Esophagus muscularis mucosa (tissue), 4 donors: ENCODE results near the gene TERB2. TPM values are rescaled to one million over a fixed set of nuclear protein-coding genes. Genes with fewer than 3 reads are reported as not detected.
"Not testable (repeated sequence)": the region's sequence is repeated elsewhere in the genome, so short reads cannot be mapped to it uniquely, and the experiment has no call there.

Source experiments
- DNase-seq: peaks from one replicate; pipeline ENCODE4 v3.0.0-alpha.2; 2017; ENCODE audit errors: extremely low spot score
- H3K27ac ChIP-seq, 4 donors: fragments of 200-600 bp; sonication (generic); replicated peaks in 1 of 4; 1 replicate in 3 of 4; 2 replicates in 1 of 4; pipeline ENCODE4 v1.5.1; 2016 to 2019; ENCODE audit warnings: mild to moderate bottlenecking in 1 of 4
- H3K27me3 ChIP-seq, 4 donors: fragments of 200-600 bp; sonication (generic); one replicate each; pipeline versions ENCODE4 v1.5.1 to v1.6.0; 2016 to 2019
- H3K36me3 ChIP-seq, 4 donors: fragments of 200-600 bp; sonication (generic); one replicate each; pipeline ENCODE4 v1.5.1; 2016 to 2019
- H3K4me1 ChIP-seq, 4 donors: fragments of 200-600 bp; sonication (generic); one replicate each; pipeline ENCODE4 v1.5.1; 2016 to 2019
- H3K4me3 ChIP-seq, 4 donors: fragments of 200-600 bp; sonication (generic); 1 replicate in 2 of 4; 2 replicates in 2 of 4; pipeline ENCODE4 v1.5.1; 2016 to 2019; ENCODE audit warnings: mild to moderate bottlenecking in 4 of 4, moderate library complexity in 1 of 4
- H3K9me3 ChIP-seq, 4 donors: fragments of 200-600 bp; sonication (generic); 1 replicate in 3 of 4; 2 replicates in 1 of 4; pipeline ENCODE4 v1.5.1; 2016 to 2019
- EP300 ChIP-seq: sonication (generic); formaldehyde crosslinking; IDR thresholded peaks from one replicate; pipeline ENCODE4 v1.6.1; 2017; ENCODE audit warnings: antibody characterized with exemption
- POLR2A ChIP-seq: fragments of 450-650 bp; IDR thresholded peaks from one replicate; pipeline ENCODE4 v1.6.1; 2017; ENCODE audit warnings: antibody characterized with exemption, moderate library complexity, mild to moderate bottlenecking, low read depth
- POLR2AphosphoS5 ChIP-seq, 2 donors: sonication (generic); formaldehyde crosslinking; IDR thresholded peaks; one replicate each; pipeline ENCODE4 v1.6.1; 2017; ENCODE audit warnings: antibody characterized with exemption in 2 of 2
- WGBS: methylation state at CpG from one replicate; pipeline ENCODE4 v1.1.5; 2018; 5-methylcytosine and 5-hydroxymethylcytosine counted together
- intact Hi-C: fragments of 100-400 bp; cut with DNase I; formaldehyde crosslinking; loops from one replicate; pipeline ENCODE4 v1.15.1; 2023
- total RNA-seq, 4 donors: library from RNA; depleted of rRNA; stranded (reverse); fragments of >200 nt; gene quantifications; one replicate each; pipeline versions ENCODE4 v1.1.0 to v1.2.1, GENCODE V29; 2016
- TF ChIP-seq, protein P1 (sequence below), 3 experiments: fragments of 200-600 bp in 2 of 3; fragments of 450-650 bp in 1 of 3; sonication (generic) in 2 of 3; IDR thresholded peaks; one replicate each; pipeline ENCODE4 v1.5.1; 2017 to 2019; ENCODE audit warnings: antibody characterized with exemption in 3 of 3, mild to moderate bottlenecking in 2 of 3, moderate library complexity in 1 of 3

The TERB2 gene
- total RNA-seq, 4 donors from 2014 or later = not detected

DNA sequence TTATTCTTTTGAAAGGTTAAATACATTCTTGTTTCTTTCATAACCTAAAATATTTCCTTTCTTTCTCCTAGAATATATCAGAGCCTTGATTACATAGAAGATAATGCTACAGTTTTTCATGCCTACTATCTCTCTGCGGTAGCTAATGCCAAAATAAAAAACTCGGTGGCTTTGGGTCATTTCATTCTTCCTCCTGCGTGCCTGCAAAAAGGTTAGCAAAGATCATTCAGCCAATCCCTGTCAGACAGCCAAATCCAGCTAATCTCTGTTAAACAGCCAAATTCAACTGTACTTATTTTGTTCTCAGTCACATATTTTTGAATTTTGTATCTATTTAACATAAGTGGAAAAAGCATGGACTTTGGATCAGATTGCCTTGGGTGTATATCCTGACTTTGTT lies 1.8 kb downstream of the TERB2 start:
- WGBS = 50% methylated on average over 3 of the region's 3 CpGs
- intact Hi-C loops, DNase-seq: not testable (repeated sequence)

DNA sequence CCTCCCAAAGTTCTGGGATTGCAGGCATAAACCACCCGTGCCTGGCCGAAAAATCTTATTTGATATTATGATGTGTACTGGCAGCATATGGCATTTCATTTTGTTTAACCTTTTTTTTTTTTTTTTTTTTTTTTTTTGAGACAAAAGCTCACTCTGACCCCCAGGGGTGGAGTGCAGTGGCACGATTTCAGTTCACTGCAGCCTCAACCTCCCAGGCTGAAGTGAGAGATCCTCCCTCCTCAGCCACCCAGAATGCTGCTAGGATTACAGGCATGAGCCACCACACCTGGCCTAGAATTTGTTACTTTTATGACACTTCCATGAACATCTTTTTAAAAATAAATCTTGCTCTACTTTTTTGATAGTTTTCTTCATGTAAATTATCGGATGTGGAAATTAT lies 12.0 kb downstream of the TERB2 start:
- intact Hi-C loops = loop anchor here (5.0 kb wide), 1 partner anchor 69 kb away; no protein-coding TSS in a partner anchor
- WGBS = 74% methylated on average over 4 of the region's 4 CpGs
- H3K27ac ChIP-seq = no peak overlapping the region
- H3K27me3 ChIP-seq = no peaks in the 10 kb centered on the region
- H3K9me3 ChIP-seq = no peaks in the 10 kb centered on the region
- TF ChIP-seq POLR2AphosphoS5 (IDR thresholded peaks at IDR 0.05) (no peak), EP300 (no peak), POLR2A (no peak)
- TF ChIP-seq, protein P1, sequence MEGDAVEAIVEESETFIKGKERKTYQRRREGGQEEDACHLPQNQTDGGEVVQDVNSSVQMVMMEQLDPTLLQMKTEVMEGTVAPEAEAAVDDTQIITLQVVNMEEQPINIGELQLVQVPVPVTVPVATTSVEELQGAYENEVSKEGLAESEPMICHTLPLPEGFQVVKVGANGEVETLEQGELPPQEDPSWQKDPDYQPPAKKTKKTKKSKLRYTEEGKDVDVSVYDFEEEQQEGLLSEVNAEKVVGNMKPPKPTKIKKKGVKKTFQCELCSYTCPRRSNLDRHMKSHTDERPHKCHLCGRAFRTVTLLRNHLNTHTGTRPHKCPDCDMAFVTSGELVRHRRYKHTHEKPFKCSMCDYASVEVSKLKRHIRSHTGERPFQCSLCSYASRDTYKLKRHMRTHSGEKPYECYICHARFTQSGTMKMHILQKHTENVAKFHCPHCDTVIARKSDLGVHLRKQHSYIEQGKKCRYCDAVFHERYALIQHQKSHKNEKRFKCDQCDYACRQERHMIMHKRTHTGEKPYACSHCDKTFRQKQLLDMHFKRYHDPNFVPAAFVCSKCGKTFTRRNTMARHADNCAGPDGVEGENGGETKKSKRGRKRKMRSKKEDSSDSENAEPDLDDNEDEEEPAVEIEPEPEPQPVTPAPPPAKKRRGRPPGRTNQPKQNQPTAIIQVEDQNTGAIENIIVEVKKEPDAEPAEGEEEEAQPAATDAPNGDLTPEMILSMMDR (IDR thresholded peaks at IDR 0.05) = no peak
- H3K36me3 ChIP-seq = no peaks in the 10 kb centered on the region
- H3K4me3 ChIP-seq = no peak overlapping the region
- no peaks in the 10 kb centered on the region for H3K4me1 ChIP-seq
- no peak for DNase-seq

More for the DNA sequence above, 1.8 kb downstream of the TERB2 start:
- H3K4me3 ChIP-seq, H3K4me1 ChIP-seq, H3K36me3 ChIP-seq, H3K27me3 ChIP-seq, H3K27ac ChIP-seq, H3K9me3 ChIP-seq: not testable (repeated sequence)

DNA sequence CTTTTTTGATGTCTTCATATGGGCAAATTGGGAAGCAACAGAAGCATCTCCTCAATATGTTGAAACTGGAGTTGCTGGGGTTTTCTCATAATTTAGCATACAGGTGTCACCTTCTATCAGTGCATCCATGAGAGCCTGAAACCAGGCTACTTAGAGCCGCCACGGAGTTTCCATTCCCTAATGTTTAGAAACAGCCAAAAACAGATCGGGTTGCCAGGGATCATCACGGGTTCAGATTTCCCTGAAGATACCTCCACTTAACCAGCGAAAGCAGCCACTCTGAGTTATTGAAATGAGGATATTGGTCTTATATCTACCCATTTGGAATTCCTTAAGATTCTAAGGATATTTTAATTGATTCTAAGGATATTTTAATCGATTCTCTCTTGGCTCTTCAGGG lies 14.5 kb downstream of the TERB2 start:
- intact Hi-C loops = no loop called here
- no peak for TF ChIP-seq POLR2A
- WGBS = 61% methylated on average over 6 of the region's 6 CpGs

DNA sequence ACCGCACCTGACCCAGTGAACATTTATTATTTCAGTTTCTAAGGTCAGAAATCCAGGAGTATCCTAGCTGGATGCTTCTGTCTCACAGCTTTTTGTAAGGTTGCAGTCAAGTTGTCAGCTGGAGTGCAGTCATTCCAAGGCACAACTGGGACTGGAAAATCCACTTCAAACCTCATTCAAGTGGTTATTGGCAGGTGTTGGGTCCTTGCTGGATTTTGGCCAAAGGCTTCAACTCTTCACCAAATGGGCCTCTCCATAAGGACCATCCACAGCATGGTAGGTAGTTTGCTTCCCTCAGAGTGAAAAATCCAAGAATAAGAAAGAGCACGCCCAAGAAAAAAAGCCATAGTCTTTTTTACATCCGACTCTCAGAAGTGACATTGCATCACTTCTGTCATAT lies 19.7 kb downstream of the TERB2 start:
- H3K27me3 ChIP-seq, H3K27ac ChIP-seq, intact Hi-C loops, H3K9me3 ChIP-seq, H3K4me1 ChIP-seq, H3K4me3 ChIP-seq, H3K36me3 ChIP-seq, DNase-seq: not testable (repeated sequence)
- 91% methylated on average over 3 of the region's 3 CpGs for WGBS

More for the DNA sequence above, 14.5 kb downstream of the TERB2 start:
- H3K27ac ChIP-seq = no peak overlapping the region
- H3K4me1 ChIP-seq = no peaks in the 10 kb centered on the region
- no peaks in the 10 kb centered on the region for H3K27me3 ChIP-seq
- no peak for DNase-seq
- H3K36me3 ChIP-seq = no peaks in the 10 kb centered on the region
- H3K9me3 ChIP-seq = no peaks in the 10 kb centered on the region
- H3K4me3 ChIP-seq = no peak overlapping the region

DNA sequence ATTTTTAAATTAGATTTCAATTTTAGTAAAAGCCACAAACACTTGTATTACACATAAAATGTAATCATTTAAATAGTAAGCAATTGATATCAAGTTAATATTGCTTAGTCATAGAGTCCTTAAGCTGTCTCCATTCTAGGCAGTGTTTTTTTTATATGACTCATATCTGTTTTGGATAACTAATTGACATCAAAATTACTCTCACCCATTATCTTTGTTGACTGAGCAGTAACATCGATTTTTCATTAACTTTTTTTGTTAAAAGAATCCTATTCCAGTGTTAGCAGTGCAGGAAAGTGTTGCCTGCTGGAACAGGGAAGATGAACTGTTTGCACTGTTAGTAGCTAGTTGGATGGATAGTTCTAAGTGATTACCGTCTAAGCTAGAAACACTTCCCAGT lies 21.3 kb downstream of the TERB2 start:
- intact Hi-C loops, H3K27ac ChIP-seq, H3K4me1 ChIP-seq, H3K27me3 ChIP-seq, H3K36me3 ChIP-seq, H3K4me3 ChIP-seq, DNase-seq, H3K9me3 ChIP-seq: not testable (repeated sequence)
- 67% methylated on average over 2 of the region's 2 CpGs for WGBS

DNA sequence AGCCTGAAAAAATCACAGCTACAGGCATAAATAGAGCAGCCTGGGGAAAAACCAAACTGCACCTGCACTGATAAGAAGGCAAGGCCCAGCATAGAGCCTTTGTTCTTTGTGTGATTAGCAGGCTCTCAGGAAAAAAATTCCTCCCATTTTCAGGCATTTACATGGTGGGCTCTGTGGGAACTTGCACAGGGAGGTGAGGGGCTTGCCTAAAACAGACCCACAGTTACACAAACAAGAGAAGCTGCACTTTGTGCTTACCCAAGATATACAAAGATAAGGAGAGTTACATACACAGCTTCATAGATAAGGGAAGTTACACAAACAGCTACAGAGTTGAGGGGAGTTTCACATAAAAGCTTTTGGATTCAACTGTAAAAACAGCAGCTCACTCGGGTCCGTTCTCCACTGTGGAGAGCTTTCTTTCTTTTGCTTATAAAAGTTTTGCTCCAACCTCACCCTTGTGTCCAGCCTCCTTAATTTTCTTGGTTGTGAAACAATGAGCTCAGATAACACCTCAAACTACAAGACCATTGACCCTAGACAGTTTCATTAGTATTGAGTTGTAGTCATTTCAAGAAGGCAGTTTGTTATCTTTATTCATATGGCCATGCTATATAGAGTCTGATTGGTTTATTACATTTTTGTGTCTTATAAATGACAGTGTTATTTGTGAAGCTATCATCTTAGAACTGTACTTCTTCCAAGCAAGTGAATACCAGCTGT lies 23.3 kb downstream of the TERB2 start:
- H3K27me3 ChIP-seq, H3K9me3 ChIP-seq, H3K4me3 ChIP-seq, DNase-seq, H3K27ac ChIP-seq, H3K36me3 ChIP-seq, H3K4me1 ChIP-seq, intact Hi-C loops: not testable (repeated sequence)
- WGBS = 50% methylated on average over 2 of the region's 2 CpGs

DNA sequence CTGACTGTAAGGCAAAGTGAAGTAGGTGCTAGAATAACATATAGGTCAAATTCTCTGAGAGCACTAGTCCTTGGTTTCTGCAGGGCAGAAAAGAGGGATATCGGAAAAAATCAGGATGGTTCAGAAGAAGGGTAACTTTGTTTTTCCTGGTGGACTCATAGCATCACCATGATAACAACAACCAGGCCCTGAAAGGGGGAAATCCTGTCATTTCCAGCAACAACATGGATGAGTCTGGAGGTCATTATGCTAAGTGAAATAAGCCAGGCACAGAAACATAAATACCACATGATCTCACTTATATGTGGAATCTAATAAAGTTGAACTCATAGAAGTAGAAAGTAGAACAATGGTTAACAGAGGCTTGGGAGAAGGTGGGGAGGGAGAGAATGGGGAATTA lies 27.7 kb downstream of the TERB2 start:
- H3K4me3 ChIP-seq, H3K27me3 ChIP-seq, H3K27ac ChIP-seq, H3K9me3 ChIP-seq, H3K4me1 ChIP-seq, DNase-seq, intact Hi-C loops, H3K36me3 ChIP-seq: not testable (repeated sequence)
- 73% methylated on average over 1 of the region's 1 CpG for WGBS

DNA sequence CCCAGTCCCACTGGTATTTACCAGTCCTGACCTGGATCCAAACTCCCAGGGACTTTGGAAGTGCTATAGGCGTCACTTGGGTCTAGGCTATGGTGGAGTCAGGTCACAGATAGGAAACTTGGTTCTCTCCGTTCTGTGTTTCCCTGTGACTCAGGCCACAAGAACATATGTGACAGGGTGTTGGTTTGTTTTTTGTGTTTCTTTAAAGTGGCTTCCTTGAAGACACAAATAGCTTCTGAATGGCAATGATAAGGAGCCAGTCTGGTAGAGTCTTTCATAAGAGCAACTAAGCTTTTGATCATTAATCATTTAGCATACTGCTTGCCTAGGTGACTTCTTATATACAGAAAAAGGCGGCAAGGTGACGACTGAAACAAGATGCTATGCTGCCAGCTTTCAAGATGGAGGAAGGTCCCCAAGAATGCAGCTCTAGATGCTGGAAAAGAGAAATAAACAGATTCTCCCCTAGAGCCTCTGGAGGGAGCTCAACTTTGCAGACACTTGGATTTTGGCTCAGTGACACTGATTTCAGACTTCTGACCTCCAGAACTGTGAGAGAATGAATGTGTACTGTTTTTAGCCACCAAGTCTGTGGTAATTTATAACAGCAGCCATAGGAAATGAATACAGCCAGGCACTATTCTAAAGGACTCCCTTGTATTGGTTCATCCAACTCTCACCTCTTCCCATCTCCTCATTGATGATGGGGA lies 30.0 kb downstream of the TERB2 start:
- H3K4me3 ChIP-seq, intact Hi-C loops, H3K27ac ChIP-seq, H3K36me3 ChIP-seq, H3K27me3 ChIP-seq, H3K9me3 ChIP-seq, H3K4me1 ChIP-seq: not testable (repeated sequence)
- 70% methylated on average over 4 of the region's 4 CpGs for WGBS
- DNase-seq = peak; percentile 37

DNA sequence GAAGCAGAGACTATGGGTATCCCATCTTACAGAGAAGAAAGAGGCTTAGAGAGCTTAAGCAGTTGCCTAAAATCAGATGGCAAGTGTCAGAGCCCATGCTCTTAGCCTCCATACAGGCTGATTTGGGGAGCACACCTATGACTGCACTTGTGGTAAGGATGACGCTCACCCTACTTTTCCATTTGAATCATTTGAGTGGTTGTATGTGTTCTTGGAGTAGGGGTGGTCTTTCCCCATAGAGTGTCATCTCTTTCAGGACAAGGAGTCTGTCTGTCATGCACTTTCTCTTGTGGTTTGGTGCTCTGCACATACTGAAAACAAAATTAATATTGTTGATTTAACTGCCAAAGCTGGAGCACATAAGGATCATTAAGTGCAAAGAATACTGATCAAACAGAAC lies 31.2 kb downstream of the TERB2 start:
- H3K4me3 ChIP-seq, DNase-seq, H3K27ac ChIP-seq, H3K9me3 ChIP-seq, H3K27me3 ChIP-seq, intact Hi-C loops, H3K36me3 ChIP-seq, H3K4me1 ChIP-seq: not testable (repeated sequence)
- WGBS = 57% methylated on average over 1 of the region's 1 CpG

DNA sequence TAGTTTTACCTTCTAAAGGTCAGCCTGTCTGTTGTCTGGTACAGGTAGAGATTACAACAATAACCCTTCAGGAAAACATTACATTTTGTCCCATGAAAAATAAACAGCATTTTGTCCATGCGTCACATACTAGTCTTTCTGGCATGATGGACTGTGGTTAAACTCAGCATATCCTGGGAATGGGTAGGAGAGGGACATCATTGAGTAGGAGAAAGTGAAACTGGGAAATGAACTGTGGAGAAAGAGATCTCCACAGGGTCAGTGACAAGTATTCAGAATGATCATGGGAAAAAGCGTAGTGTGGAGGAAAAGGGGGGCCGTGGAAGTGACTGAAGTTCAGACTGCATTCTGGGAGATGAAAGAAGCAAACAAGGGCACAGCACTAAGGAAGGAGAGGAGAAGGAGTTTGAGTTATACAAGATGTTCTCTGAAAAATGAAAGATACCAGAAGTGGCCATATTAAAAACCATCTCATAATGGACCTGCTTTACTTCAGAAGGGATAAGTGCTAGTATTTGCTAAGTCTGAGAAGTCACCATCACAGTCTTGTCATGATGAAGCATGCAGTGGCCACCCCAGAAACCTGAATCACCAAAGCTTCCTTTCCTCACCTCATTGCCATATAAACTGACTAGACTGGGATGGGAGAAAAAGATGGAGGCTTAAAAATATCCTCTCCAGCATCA lies 31.8 kb downstream of the TERB2 start:
- H3K4me1 ChIP-seq, H3K27me3 ChIP-seq, H3K36me3 ChIP-seq, intact Hi-C loops, H3K9me3 ChIP-seq, H3K27ac ChIP-seq, H3K4me3 ChIP-seq: not testable (repeated sequence)
- peak; percentile 14 for DNase-seq
- 100% methylated on average over 1 of the region's 3 CpGs for WGBS

DNA sequence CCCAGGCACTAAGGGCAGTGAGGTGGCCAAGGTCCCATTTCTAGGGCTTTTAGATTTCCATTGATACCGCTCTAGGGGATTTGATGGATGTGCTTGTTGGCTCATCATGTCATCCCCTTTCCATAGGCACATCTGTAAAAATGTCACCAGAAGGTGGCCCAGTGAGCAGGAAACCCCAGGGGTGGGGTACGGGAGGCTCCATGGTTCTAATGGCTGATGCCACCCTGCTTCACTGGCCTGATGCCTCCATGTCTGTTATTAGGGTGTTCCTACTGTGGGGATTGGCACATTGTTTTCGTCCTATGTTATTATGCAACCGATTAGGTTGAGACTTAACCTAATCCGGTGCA lies 32.4 kb downstream of the TERB2 start:
- DNase-seq = peak; percentile 78
- H3K27me3 ChIP-seq, H3K9me3 ChIP-seq, H3K36me3 ChIP-seq, H3K4me1 ChIP-seq, H3K27ac ChIP-seq, H3K4me3 ChIP-seq, intact Hi-C loops: not testable (repeated sequence)
- 86% methylated on average over 1 of the region's 5 CpGs for WGBS
